Measurements from ENCODE around the gene SCUBE3. TPM values are rescaled to one million over a fixed set of nuclear protein-coding genes. Genes with fewer than 3 reads are reported as not detected.

The SCUBE3 gene
- total and polyA plus RNA-seq, 2 experiments from 2014 or later: 0.39 to 1.1 TPM

GRCh38 chr6:35219683-35220326 is 6.0 kb downstream of the SCUBE3 start (continued):
- TF ChIP-seq ZNF331 (CRISPR knock-in tag; IDR thresholded peaks at IDR 0.05; ENCODE audit: low read depth) (no peak), NANOG (IDR thresholded peaks at IDR 0.05; ENCODE audit: borderline replicate concordance) (no peak), POLR2AphosphoS5 (IDR thresholded peaks at IDR 0.05; ENCODE audit: low read depth) (no peak)

GRCh38 chr6:35220711-35221110 is 7.0 kb downstream of the SCUBE3 start:
- ATAC-seq: no peak
- no peak overlapping the region for H3K27ac Mint-ChIP-seq
- H2AFZ ChIP-seq: no peak overlapping the region
- H3K27ac ChIP-seq (ENCODE audit: low read depth): no peak overlapping the region
- H3K9me2 ChIP-seq (ENCODE audit: insufficient read depth): no peaks in the 10 kb centered on the region
- H3K36me3 Mint-ChIP-seq (ENCODE audit: low read depth): no peaks in the 10 kb centered on the region
- H3K9me3 Mint-ChIP-seq: no peaks in the 10 kb centered on the region
- peaks cover 35% of the 10 kb centered on the region for H3K4me1 Mint-ChIP-seq
- no peak overlapping the region for H3K4me3 ChIP-seq
- peaks cover 21% of the 10 kb centered on the region for H3K27me3 Mint-ChIP-seq (ENCODE audit: insufficient read depth, low read depth, poor library complexity)
- no peaks in the 10 kb centered on the region for H3K36me3 ChIP-seq (ENCODE audit: insufficient read depth)
- H3K4me3 Mint-ChIP-seq: no peak overlapping the region
- no peaks in the 10 kb centered on the region; the same call in 1 of the 2 replicates for H3K79me2 ChIP-seq (replicated peaks; ENCODE audit: insufficient read depth)
- peaks cover 23% of the 10 kb centered on the region for H3K4me1 ChIP-seq (ENCODE audit: insufficient read depth)
- H3K27me3 ChIP-seq (ENCODE audit: insufficient read depth): peaks cover 88% of the 10 kb centered on the region
- H4K20me1 ChIP-seq (replicated peaks; ENCODE audit: insufficient read depth): peaks cover 20% of the 10 kb centered on the region
- DNase-seq (ENCODE audit: low spot score): no peak
- H3K4me2 ChIP-seq: no peak overlapping the region
- TF ChIP-seq STAT1 (IDR thresholded peaks at IDR 0.05; ENCODE audit: unreplicated experiment): no peak
- TF ChIP-seq EZH2 (IDR thresholded peaks at IDR 0.05; ENCODE audit: low read depth, unreplicated experiment): no peak
- TF ChIP-seq ZNF331 (CRISPR knock-in tag; IDR thresholded peaks at IDR 0.05; ENCODE audit: low read depth): no peak
- no peak for TF ChIP-seq ZNF462 (CRISPR knock-in tag; IDR thresholded peaks at IDR 0.05)
- TF ChIP-seq CTCF (conservative IDR thresholded peaks at IDR 0.05; ENCODE audit: low read depth in 2 of 2): no peak
- TF ChIP-seq JUNB (IDR thresholded peaks at IDR 0.05; ENCODE audit: unreplicated experiment): no peak
- no peak for TF ChIP-seq NANOG (IDR thresholded peaks at IDR 0.05; ENCODE audit: borderline replicate concordance)
- H3F3A ChIP-seq (replicated peaks; ENCODE audit: low read depth): 0 out of 2 replicates have a peak, but pooled peaks cover 5% of the 10 kb centered on the region

Measured in GM23338 (cell line).